Measurements from ENCODE around the gene CUX1. TPM values are rescaled to one million over a fixed set of nuclear protein-coding genes. Genes with fewer than 3 reads are reported as not detected.
A peak's percentile ranks its signal among the peaks of the same experiment; 100 is the strongest.

The CUX1 gene
- total RNA-seq, 1 donor from 2014 or later: 50.6 TPM

GRCh38 chr7:102234801-102235550, 417.6 kb downstream of the CUX1 start:
- H3K4me3 Mint-ChIP-seq (ENCODE audit: unreplicated experiment): no peak overlapping the region
- no peaks in the 10 kb centered on the region for H3K4me1 Mint-ChIP-seq (ENCODE audit: low read depth, unreplicated experiment)
- no peaks in the 10 kb centered on the region for H3K27me3 Mint-ChIP-seq (ENCODE audit: low read depth, unreplicated experiment)
- Histone ChIP-seq H3K27me3 (ENCODE audit: insufficient read depth, low read length) (no peaks in the 10 kb centered on the region), H3K79me2 (ENCODE audit: insufficient read depth, low read length) (no peaks in the 10 kb centered on the region), H3K9ac (ENCODE audit: low read length) (no peak overlapping the region), H3K9me3 (ENCODE audit: insufficient read depth, low read depth, low read length) (no peaks in the 10 kb centered on the region), H3K4me1 (ENCODE audit: insufficient read depth, low read length) (no peaks in the 10 kb centered on the region), H3K4me3 (ENCODE audit: insufficient read depth, low read depth, low read length) (no peak overlapping the region), H3K4me2 (ENCODE audit: low read length) (no peak overlapping the region), H2AFZ (ENCODE audit: low read depth, low read length) (no peak overlapping the region), H3K36me3 (ENCODE audit: insufficient read depth, low read length) (no peaks in the 10 kb centered on the region), H4K20me1 (ENCODE audit: insufficient read depth, low read length) (peaks cover 7% of the 10 kb centered on the region), H3K27ac (ENCODE audit: low read depth, low read length) (no peak overlapping the region)
- H3K27ac Mint-ChIP-seq (ENCODE audit: unreplicated experiment): no peak overlapping the region
- peaks cover 2% of the 10 kb centered on the region for H3K36me3 Mint-ChIP-seq (ENCODE audit: low read depth, unreplicated experiment)
- H3K9me3 Mint-ChIP-seq (ENCODE audit: unreplicated experiment): no peaks in the 10 kb centered on the region
- no peak for FAIRE-seq
- DNase-seq (ENCODE audit: low read depth): no peak
- TF ChIP-seq EZH2 (IDR thresholded peaks at IDR 0.05; ENCODE audit: insufficient read depth, low read length): no peak
- TF ChIP-seq CTCF (IDR thresholded peaks at IDR 0.05; ENCODE audit: insufficient read depth, low read depth, low read length): no peak

- Histone ChIP-seq H3K4me2 (ENCODE audit: low read length) (no peak overlapping the region), H3K36me3 (ENCODE audit: insufficient read depth, low read length) (no peaks in the 10 kb centered on the region), H3K27ac (ENCODE audit: low read depth, low read length) (no peak overlapping the region), H3K79me2 (ENCODE audit: insufficient read depth, low read length) (no peaks in the 10 kb centered on the region), H3K4me1 (ENCODE audit: insufficient read depth, low read length) (no peaks in the 10 kb centered on the region), H3K4me3 (ENCODE audit: insufficient read depth, low read depth, low read length) (no peak overlapping the region), H3K9ac (ENCODE audit: low read length) (no peak overlapping the region), H2AFZ (ENCODE audit: low read depth, low read length) (no peak overlapping the region), H3K9me3 (ENCODE audit: insufficient read depth, low read depth, low read length) (no peaks in the 10 kb centered on the region), H4K20me1 (ENCODE audit: insufficient read depth, low read length) (peaks cover 7% of the 10 kb centered on the region), H3K27me3 (ENCODE audit: insufficient read depth, low read length) (no peaks in the 10 kb centered on the region)
- H3K4me1 Mint-ChIP-seq (ENCODE audit: low read depth, unreplicated experiment): no peaks in the 10 kb centered on the region
- peaks cover 2% of the 10 kb centered on the region for H3K36me3 Mint-ChIP-seq (ENCODE audit: low read depth, unreplicated experiment)
- FAIRE-seq: no peak
- no peak for TF ChIP-seq CTCF (IDR thresholded peaks at IDR 0.05; ENCODE audit: insufficient read depth, low read depth, low read length)
- no peaks in the 10 kb centered on the region for H3K27me3 Mint-ChIP-seq (ENCODE audit: low read depth, unreplicated experiment)
- no peak overlapping the region for H3K4me3 Mint-ChIP-seq (ENCODE audit: unreplicated experiment)
- no peak for DNase-seq (ENCODE audit: low read depth)
- no peak overlapping the region for H3K27ac Mint-ChIP-seq (ENCODE audit: unreplicated experiment)
- no peaks in the 10 kb centered on the region for H3K9me3 Mint-ChIP-seq (ENCODE audit: unreplicated experiment)
These were observed 418.7 kb downstream of the CUX1 start for GRCh38 chr7:102236102-102236501.

GRCh38 chr7:102236592-102237287, 419.3 kb downstream of the CUX1 start:
- H3K9me3 Mint-ChIP-seq (ENCODE audit: unreplicated experiment): no peaks in the 10 kb centered on the region
- TF ChIP-seq CTCF (IDR thresholded peaks at IDR 0.05; ENCODE audit: insufficient read depth, low read depth, low read length) (peak; percentile 59), EZH2 (IDR thresholded peaks at IDR 0.05; ENCODE audit: insufficient read depth, low read length) (no peak)
- H3K4me1 ChIP-seq (ENCODE audit: insufficient read depth, low read length): no peaks in the 10 kb centered on the region
- H3K9me3 ChIP-seq (ENCODE audit: insufficient read depth, low read depth, low read length): no peaks in the 10 kb centered on the region
- H3K27me3 Mint-ChIP-seq (ENCODE audit: low read depth, unreplicated experiment): no peaks in the 10 kb centered on the region
- H3K27me3 ChIP-seq (ENCODE audit: insufficient read depth, low read length): no peaks in the 10 kb centered on the region
- H3K4me3 ChIP-seq (ENCODE audit: insufficient read depth, low read depth, low read length): no peak overlapping the region
- H3K79me2 ChIP-seq (ENCODE audit: insufficient read depth, low read length): no peaks in the 10 kb centered on the region
- no peak overlapping the region for H3K4me3 Mint-ChIP-seq (ENCODE audit: unreplicated experiment)
- no peak overlapping the region for H3K4me2 ChIP-seq (ENCODE audit: low read length)
- peaks cover 7% of the 10 kb centered on the region for H4K20me1 ChIP-seq (ENCODE audit: insufficient read depth, low read length)
- H3K27ac Mint-ChIP-seq (ENCODE audit: unreplicated experiment): no peak overlapping the region
- no peaks in the 10 kb centered on the region for H3K4me1 Mint-ChIP-seq (ENCODE audit: low read depth, unreplicated experiment)
- no peak for DNase-seq (ENCODE audit: low read depth)
- no peak overlapping the region for H3K27ac ChIP-seq (ENCODE audit: low read depth, low read length)
- H3K36me3 ChIP-seq (ENCODE audit: insufficient read depth, low read length): no peaks in the 10 kb centered on the region
- H2AFZ ChIP-seq (ENCODE audit: low read depth, low read length): no peak overlapping the region
- no peak overlapping the region for H3K9ac ChIP-seq (ENCODE audit: low read length)
- FAIRE-seq: no peak
- peaks cover 2% of the 10 kb centered on the region for H3K36me3 Mint-ChIP-seq (ENCODE audit: low read depth, unreplicated experiment)

Measured in astrocyte (in vitro differentiated cells and primary cell).